Tibial nerve (tissue), 4 donors: ENCODE data around the gene GEMIN5. TPM values are rescaled to one million over a fixed set of nuclear protein-coding genes. Genes with fewer than 3 reads are reported as not detected.
"Not testable (repeated sequence)": the region's sequence is repeated elsewhere in the genome, so short reads cannot be mapped to it uniquely, and the experiment has no call there.

Source experiments
- DNase-seq, 2 donors: peaks; one replicate each; pipeline ENCODE4 v3.0.0-alpha.2; 2019; ENCODE audit warnings: low spot score in 2 of 2
- H3K27ac ChIP-seq, 4 donors: fragments of 200-600 bp; sonication (generic) in 3 of 4; one replicate each; pipeline ENCODE4 v1.5.1; 2017 to 2019; ENCODE audit warnings: mild to moderate bottlenecking in 1 of 4
- H3K27me3 ChIP-seq, 2 donors: fragments of 200-600 bp; sonication (generic) in 1 of 2; one replicate each; pipeline versions ENCODE4 v1.5.1 to v1.6.0; 2017 to 2019
- H3K36me3 ChIP-seq, 3 donors: fragments of 200-600 bp; sonication (generic); one replicate each; pipeline ENCODE4 v1.5.1; 2018 to 2019
- H3K4me1 ChIP-seq, 4 donors: fragments of 200-600 bp; sonication (generic) in 3 of 4; one replicate each; pipeline ENCODE4 v1.5.1; 2017 to 2019
- H3K4me3 ChIP-seq, 4 donors: fragments of 200-600 bp; sonication (generic) in 3 of 4; one replicate each; pipeline ENCODE4 v1.5.1; 2017 to 2019; ENCODE audit warnings: mild to moderate bottlenecking in 1 of 4, moderate library complexity in 1 of 4
- H3K9me3 ChIP-seq, 4 donors: fragments of 200-600 bp; sonication (generic) in 3 of 4; one replicate each; pipeline ENCODE4 v1.5.1; 2017 to 2019
- EP300 ChIP-seq, 2 donors: sonication (generic); formaldehyde crosslinking; IDR thresholded peaks; one replicate each; pipeline ENCODE4 v1.6.1; 2017; ENCODE audit warnings: antibody characterized with exemption in 2 of 2, mild to moderate bottlenecking in 1 of 2
- POLR2A ChIP-seq, 2 donors: fragments of 450-650 bp; IDR thresholded peaks; one replicate each; pipeline ENCODE4 v1.6.1; 2017; ENCODE audit warnings: antibody characterized with exemption in 2 of 2, mild to moderate bottlenecking in 2 of 2, moderate library complexity in 2 of 2
- WGBS, 2 donors: methylation state at CpG; one replicate each; pipeline ENCODE4 v1.1.5; 2018; 5-methylcytosine and 5-hydroxymethylcytosine counted together
- total RNA-seq, 4 donors: library from RNA; depleted of rRNA; stranded (reverse); fragments of >200 nt; gene quantifications; one replicate each; pipeline ENCODE4 v1.1.0, GENCODE V29; 2016
- TF ChIP-seq, protein P1 (sequence below), 5 experiments: fragments of 200-600 bp in 3 of 5; fragments of 450-650 bp in 2 of 5; sonication (generic) in 3 of 5; IDR thresholded peaks; one replicate each; pipeline ENCODE4 v1.5.1; 2016 to 2019; ENCODE audit warnings: antibody characterized with exemption in 5 of 5, mild to moderate bottlenecking in 3 of 5, moderate library complexity in 2 of 5

GEMIN5 gene, protein sequence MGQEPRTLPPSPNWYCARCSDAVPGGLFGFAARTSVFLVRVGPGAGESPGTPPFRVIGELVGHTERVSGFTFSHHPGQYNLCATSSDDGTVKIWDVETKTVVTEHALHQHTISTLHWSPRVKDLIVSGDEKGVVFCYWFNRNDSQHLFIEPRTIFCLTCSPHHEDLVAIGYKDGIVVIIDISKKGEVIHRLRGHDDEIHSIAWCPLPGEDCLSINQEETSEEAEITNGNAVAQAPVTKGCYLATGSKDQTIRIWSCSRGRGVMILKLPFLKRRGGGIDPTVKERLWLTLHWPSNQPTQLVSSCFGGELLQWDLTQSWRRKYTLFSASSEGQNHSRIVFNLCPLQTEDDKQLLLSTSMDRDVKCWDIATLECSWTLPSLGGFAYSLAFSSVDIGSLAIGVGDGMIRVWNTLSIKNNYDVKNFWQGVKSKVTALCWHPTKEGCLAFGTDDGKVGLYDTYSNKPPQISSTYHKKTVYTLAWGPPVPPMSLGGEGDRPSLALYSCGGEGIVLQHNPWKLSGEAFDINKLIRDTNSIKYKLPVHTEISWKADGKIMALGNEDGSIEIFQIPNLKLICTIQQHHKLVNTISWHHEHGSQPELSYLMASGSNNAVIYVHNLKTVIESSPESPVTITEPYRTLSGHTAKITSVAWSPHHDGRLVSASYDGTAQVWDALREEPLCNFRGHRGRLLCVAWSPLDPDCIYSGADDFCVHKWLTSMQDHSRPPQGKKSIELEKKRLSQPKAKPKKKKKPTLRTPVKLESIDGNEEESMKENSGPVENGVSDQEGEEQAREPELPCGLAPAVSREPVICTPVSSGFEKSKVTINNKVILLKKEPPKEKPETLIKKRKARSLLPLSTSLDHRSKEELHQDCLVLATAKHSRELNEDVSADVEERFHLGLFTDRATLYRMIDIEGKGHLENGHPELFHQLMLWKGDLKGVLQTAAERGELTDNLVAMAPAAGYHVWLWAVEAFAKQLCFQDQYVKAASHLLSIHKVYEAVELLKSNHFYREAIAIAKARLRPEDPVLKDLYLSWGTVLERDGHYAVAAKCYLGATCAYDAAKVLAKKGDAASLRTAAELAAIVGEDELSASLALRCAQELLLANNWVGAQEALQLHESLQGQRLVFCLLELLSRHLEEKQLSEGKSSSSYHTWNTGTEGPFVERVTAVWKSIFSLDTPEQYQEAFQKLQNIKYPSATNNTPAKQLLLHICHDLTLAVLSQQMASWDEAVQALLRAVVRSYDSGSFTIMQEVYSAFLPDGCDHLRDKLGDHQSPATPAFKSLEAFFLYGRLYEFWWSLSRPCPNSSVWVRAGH (N-terminal part only)
- 10 to 100 TPM; 17.8 to 20.5 (median 18.8) TPM for total RNA-seq

DNA sequence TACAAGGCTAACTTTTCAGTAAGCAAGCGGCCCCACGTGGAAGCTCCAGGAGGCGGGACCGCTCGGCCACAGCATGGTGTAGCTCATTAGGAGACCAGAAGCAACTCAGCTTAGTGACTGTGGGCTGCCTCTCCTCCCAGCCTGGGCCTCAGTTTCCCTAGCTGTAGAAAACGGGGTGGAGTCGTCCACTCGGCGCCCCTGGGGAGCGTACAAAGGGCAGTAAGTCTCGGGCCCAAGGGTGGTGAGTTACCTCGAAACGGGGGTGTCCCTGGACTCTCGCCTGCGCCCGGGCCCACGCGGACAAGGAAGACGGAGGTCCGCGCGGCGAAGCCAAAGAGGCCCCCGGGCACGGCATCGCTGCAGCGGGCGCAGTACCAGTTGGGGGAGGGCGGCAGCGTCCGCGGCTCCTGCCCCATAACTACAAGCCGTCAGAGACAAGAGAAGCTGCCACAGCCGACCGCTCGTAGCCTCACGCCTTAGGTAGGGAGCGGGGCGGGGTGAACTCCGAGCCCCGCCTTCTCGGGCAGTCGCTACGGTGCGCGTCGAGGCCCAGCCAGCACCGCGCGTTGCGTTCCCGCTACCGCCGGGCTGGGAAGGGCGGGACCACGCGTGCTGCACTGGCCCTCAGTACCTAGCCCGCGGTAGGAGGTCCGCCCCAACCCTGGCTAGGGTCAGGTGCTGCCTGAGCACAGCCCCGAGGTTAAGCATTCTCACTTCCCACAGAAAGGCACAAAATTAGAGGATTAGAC is at the start of gene GEMIN5:
Gene GEMIN5, minus strand, starts transcription at position 494 of the 749 bp plus-strand sequence. Its CDS starts 78 bp downstream, at position 416.
- H3K27me3 ChIP-seq: no peaks in the 10 kb centered on the region
- H3K9me3 ChIP-seq: no peaks in the 10 kb centered on the region
- H3K4me3 ChIP-seq: peak within 1 kb of the TSS; percentile 61 to 91 (median 82)
- H3K36me3 ChIP-seq: peaks cover 0 to 20% (median 4%) of the 10 kb centered on the region in 3 donors
- WGBS, 2 donors: 1 to 2% methylated on average over 38 to 57 of the region's 61 CpGs
- TF ChIP-seq, protein P1, sequence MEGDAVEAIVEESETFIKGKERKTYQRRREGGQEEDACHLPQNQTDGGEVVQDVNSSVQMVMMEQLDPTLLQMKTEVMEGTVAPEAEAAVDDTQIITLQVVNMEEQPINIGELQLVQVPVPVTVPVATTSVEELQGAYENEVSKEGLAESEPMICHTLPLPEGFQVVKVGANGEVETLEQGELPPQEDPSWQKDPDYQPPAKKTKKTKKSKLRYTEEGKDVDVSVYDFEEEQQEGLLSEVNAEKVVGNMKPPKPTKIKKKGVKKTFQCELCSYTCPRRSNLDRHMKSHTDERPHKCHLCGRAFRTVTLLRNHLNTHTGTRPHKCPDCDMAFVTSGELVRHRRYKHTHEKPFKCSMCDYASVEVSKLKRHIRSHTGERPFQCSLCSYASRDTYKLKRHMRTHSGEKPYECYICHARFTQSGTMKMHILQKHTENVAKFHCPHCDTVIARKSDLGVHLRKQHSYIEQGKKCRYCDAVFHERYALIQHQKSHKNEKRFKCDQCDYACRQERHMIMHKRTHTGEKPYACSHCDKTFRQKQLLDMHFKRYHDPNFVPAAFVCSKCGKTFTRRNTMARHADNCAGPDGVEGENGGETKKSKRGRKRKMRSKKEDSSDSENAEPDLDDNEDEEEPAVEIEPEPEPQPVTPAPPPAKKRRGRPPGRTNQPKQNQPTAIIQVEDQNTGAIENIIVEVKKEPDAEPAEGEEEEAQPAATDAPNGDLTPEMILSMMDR (IDR thresholded peaks at IDR 0.05): peak in 2 of 5 experiments; percentile 27 to 45
- TF ChIP-seq EP300 (IDR thresholded peaks at IDR 0.05) (peak; percentile 44 to 87), POLR2A (IDR thresholded peaks at IDR 0.05) (peak; percentile 22 to 44)
- H3K27ac ChIP-seq: peak within 1 kb of the TSS; percentile 63 to 89 (median 78)
- DNase-seq: peak; percentile 61 to 67
- H3K4me1 ChIP-seq: peaks cover 0 to 42% (median 21%) of the 10 kb centered on the region in 4 donors

DNA sequence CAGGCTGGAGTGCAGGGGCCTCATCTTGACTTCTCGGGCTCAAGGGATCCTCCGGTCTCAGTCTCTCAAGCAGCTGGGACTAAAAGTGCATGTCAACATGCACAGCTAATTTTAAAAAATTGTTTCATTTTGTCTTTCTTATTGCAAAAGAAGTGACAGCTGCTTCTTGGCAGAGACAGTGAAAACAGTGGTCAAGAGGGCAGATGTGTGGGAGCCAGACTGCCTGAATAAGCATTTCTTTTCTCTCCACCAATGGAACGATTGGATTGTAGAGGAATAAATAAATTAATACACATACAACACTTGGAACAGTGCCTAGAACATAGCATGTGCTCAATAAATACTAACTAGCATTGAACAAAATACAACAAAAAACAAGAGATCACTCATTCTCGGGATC is 48.1 kb upstream of the GEMIN5 start:
- no peaks in the 10 kb centered on the region for H3K27me3 ChIP-seq
- H3K27ac ChIP-seq: no peak overlapping the region
- no peaks in the 10 kb centered on the region for H3K9me3 ChIP-seq
- no peaks in the 10 kb centered on the region for H3K36me3 ChIP-seq
- WGBS, 2 donors: 27 to 32% methylated on average over 4 of the region's 4 CpGs
- no peak for DNase-seq
- H3K4me3 ChIP-seq: no peak overlapping the region
- TF ChIP-seq EP300 (IDR thresholded peaks at IDR 0.05) (no peak), POLR2A (IDR thresholded peaks at IDR 0.05) (no peak)
- TF ChIP-seq, protein P1 (IDR thresholded peaks at IDR 0.05): no peak
- no peaks in the 10 kb centered on the region for H3K4me1 ChIP-seq

DNA sequence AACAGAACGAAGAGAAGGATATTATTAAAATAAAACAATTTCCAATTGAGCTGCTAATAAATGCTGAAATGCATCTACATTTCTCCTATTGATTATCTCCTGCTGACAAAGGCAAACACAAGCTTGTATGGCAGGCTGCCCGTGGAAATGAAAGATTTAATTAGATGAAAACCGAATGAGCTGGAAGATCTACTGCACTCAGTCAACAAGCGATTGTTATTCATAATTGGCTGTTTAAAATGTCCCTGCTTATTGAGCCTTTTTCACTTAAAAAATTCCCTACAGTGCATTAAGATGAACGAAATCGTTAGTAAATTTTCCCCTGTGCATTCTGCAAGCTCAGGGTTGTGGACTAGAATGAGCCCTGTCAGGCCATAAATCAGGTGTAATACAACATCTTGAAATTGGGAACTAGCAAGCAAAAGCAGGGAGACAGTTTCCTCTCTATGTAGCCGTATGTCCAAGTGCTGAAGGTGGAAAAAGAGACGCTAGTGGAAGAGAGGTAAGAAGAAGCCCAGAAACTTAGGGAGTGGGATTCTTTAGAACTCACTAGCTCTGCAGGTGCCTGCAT is 47.0 kb upstream of the GEMIN5 start:
- Histone ChIP-seq H3K4me1 (no peaks in the 10 kb centered on the region), H3K9me3 (no peaks in the 10 kb centered on the region), H3K36me3 (no peaks in the 10 kb centered on the region), H3K4me3 (no peak overlapping the region), H3K27ac (no peak overlapping the region), H3K27me3 (no peaks in the 10 kb centered on the region)
- no peak for DNase-seq
- TF ChIP-seq, protein P1 (IDR thresholded peaks at IDR 0.05): no peak
- TF ChIP-seq EP300 (IDR thresholded peaks at IDR 0.05) (no peak), POLR2A (IDR thresholded peaks at IDR 0.05) (no peak)
- 54 to 60% methylated on average over 8 of the region's 8 CpGs for WGBS, 2 donors

DNA sequence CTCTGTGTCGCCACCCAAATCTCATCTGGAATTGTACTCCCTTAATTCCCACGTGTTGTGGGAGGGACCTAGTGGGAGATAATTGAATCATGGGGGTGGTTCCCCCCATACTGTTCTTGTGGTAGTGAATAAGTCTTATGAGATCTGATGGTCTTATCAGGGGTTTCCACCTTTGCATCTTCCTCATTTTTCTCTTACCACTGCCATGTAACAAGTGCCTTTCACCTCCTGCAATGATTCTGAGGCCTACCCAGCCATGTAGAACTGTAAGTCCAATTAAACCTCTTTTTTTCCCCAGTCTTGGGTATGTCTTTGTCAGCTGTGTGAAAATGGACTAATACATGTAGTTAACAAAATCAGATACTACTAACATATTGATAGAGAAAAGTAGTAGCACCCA is 40.3 kb upstream of the GEMIN5 start:
- WGBS, 2 donors: 90 to 94% methylated on average over 2 of the region's 2 CpGs
- not testable (repeated sequence) for H3K27me3 ChIP-seq, H3K4me3 ChIP-seq, H3K27ac ChIP-seq, H3K9me3 ChIP-seq, H3K4me1 ChIP-seq, DNase-seq
- H3K36me3 ChIP-seq: peaks cover 0 to 17% (median 0%) of the 10 kb centered on the region in 3 donors
